ENCODE measurements around the gene SH3RF3.
A peak's percentile ranks its signal among the peaks of the same experiment; 100 is the strongest.

The SH3RF3 gene

DNA sequence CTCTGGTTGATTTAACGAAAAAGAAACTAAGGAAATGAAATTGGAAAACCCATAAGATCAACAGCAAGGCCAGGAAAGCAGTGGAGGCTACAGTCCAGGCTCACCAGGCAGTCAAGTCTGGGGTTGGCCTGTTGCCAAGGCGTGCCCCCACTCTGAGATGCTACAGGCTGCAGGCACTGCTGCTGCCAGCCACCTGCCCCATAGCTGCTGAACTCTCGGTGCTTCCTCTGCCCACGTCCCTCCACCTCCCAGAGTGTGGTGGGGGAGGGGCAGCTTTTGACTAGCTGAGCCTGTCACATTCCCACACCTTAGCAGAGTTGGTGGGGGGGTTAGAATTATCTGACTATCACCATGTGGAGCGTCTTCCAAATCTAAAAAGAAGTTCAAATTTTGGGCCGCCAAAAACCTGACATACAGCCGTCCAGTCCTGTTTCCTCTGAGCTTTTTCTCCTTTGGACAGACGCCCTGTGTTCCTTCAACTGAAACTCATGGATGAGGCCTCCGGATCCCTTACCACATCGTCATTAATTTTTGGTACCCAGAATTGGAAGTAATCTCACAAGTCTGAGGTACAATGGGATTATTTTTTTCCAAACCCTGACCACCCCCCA is 3.9 kb upstream of the SH3RF3 start:
- Histone ChIP-seq H3K36me3 (ENCODE audit: low read depth) (no peaks in the 10 kb centered on the region), H3K4me3 (ENCODE audit: severe bottlenecking) (no peak overlapping the region), H3K27ac (ENCODE audit: poor library complexity, severe bottlenecking) (peak overlapping the region; percentile 92), H3K9me3 (ENCODE audit: severe bottlenecking) (no peaks in the 10 kb centered on the region), H3K4me1 (ENCODE audit: insufficient read depth, poor library complexity, severe bottlenecking) (peaks cover 26% of the 10 kb centered on the region), H3K27me3 (ENCODE audit: insufficient read depth, poor library complexity, severe bottlenecking) (no peaks in the 10 kb centered on the region)
- DNase-seq (ENCODE audit: low spot score) (no peak), ATAC-seq (ENCODE audit: low read depth) (no peak; the same call in 2 of the 3 replicates)
- TF ChIP-seq, protein P1, sequence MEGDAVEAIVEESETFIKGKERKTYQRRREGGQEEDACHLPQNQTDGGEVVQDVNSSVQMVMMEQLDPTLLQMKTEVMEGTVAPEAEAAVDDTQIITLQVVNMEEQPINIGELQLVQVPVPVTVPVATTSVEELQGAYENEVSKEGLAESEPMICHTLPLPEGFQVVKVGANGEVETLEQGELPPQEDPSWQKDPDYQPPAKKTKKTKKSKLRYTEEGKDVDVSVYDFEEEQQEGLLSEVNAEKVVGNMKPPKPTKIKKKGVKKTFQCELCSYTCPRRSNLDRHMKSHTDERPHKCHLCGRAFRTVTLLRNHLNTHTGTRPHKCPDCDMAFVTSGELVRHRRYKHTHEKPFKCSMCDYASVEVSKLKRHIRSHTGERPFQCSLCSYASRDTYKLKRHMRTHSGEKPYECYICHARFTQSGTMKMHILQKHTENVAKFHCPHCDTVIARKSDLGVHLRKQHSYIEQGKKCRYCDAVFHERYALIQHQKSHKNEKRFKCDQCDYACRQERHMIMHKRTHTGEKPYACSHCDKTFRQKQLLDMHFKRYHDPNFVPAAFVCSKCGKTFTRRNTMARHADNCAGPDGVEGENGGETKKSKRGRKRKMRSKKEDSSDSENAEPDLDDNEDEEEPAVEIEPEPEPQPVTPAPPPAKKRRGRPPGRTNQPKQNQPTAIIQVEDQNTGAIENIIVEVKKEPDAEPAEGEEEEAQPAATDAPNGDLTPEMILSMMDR (IDR thresholded peaks at IDR 0.05; ENCODE audit: poor library complexity, severe bottlenecking): no peak

DNA sequence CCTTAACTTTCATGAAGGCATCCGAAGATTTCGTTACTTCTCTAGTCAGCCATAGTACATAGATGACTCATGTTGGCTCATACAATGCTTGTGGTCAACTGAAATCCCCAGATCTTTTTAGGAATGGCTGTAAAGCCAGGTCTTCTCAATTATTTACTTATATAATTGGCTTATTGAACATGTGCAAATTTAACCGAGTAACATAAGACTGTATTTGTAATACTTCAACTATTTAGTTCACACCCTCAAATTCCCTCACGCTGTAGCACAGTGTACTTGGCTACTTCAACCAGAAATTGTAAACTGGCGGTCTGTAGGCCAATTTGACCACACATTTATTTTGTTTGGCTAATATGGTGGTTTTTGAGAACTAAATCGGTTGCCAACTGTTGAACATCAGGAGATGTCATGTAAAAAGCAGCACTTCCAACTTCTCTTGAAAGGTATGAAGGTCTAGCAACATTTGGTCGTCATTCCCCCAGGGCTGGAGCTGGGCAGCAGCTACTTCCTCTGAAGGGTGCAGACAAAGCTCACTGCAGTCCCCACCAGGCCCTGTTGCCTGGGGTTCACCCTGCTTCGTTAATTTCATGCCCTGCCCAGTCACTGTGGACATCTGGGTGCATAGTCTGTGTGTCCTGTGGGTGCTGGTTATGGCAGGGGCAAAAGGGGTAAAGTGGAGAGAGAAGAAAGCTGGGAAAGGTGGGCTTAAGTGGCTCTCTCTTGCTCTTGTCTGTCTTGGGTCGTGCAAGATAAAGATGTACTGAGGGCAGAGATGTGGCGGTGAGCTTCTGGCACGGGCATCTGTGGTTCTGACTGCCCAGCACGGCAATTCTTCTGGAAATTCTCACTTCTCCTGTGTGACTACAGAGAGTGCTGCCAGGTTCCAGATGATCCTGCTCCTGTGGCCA is 3.2 kb upstream of the SH3RF3 start:
- ATAC-seq (ENCODE audit: low read depth) (peak; percentile 64), DNase-seq (ENCODE audit: low spot score) (no peak)
- TF ChIP-seq, protein P1 (IDR thresholded peaks at IDR 0.05; ENCODE audit: poor library complexity, severe bottlenecking): no peak
- H3K4me3 ChIP-seq (ENCODE audit: severe bottlenecking): no peak overlapping the region
- H3K27ac ChIP-seq (ENCODE audit: poor library complexity, severe bottlenecking): peak overlapping the region; percentile 92
- no peaks in the 10 kb centered on the region for H3K27me3 ChIP-seq (ENCODE audit: insufficient read depth, poor library complexity, severe bottlenecking)
- H3K36me3 ChIP-seq (ENCODE audit: low read depth): no peaks in the 10 kb centered on the region
- no peaks in the 10 kb centered on the region for H3K9me3 ChIP-seq (ENCODE audit: severe bottlenecking)
- peaks cover 26% of the 10 kb centered on the region for H3K4me1 ChIP-seq (ENCODE audit: insufficient read depth, poor library complexity, severe bottlenecking)

DNA sequence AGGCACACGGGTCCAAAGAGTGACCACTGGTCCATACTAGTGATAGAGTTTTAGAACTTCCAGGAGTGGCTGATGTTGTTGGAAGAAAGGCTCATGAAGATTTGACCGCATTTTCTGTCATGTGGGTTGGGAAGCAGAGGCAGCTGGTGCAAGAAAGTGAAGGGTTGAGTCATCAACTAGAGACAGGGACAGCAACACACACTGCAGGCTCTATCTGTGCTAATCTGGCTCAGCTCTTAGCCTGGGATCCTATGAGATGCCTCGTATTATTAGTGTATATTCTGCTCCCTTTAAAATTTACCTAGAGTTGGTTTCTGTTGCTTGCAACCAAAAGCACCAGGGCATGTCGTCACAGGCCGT is 2.5 kb upstream of the SH3RF3 start:
- TF ChIP-seq, protein P1 (IDR thresholded peaks at IDR 0.05; ENCODE audit: poor library complexity, severe bottlenecking): no peak
- H3K4me1 ChIP-seq (ENCODE audit: insufficient read depth, poor library complexity, severe bottlenecking): peaks cover 26% of the 10 kb centered on the region
- H3K27ac ChIP-seq (ENCODE audit: poor library complexity, severe bottlenecking): peak overlapping the region; percentile 92
- ATAC-seq (ENCODE audit: low read depth): no peak
- H3K9me3 ChIP-seq (ENCODE audit: severe bottlenecking): no peaks in the 10 kb centered on the region
- no peaks in the 10 kb centered on the region for H3K36me3 ChIP-seq (ENCODE audit: low read depth)
- no peaks in the 10 kb centered on the region for H3K27me3 ChIP-seq (ENCODE audit: insufficient read depth, poor library complexity, severe bottlenecking)
- no peak overlapping the region for H3K4me3 ChIP-seq (ENCODE audit: severe bottlenecking)
- no peak for DNase-seq (ENCODE audit: low spot score)

DNA sequence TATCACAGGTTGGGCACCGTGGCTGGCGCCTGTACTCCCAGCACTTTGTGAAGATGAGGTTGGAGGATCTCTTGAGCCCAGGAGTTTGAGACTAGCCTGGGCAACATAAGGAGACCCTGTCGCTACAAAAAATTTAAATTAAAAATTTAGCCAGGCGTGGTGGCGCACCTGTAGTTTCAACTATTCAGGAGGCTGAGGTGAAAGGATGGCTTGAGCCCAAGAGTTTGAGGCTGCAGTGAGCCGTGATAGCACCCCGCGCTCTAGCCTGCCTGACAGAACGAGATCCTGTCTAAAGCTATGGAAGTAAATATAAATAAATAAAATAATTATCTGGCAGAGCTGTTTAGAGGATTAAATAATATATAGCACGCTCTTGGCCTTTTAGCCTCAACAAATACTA is 1.4 kb upstream of the SH3RF3 start:
- H3K27me3 ChIP-seq (ENCODE audit: insufficient read depth, poor library complexity, severe bottlenecking): no peaks in the 10 kb centered on the region

More for the DNA sequence above, 1.4 kb upstream of the SH3RF3 start:
- Histone ChIP-seq H3K4me3 (ENCODE audit: severe bottlenecking) (no peak overlapping the region), H3K9me3 (ENCODE audit: severe bottlenecking) (no peaks in the 10 kb centered on the region), H3K4me1 (ENCODE audit: insufficient read depth, poor library complexity, severe bottlenecking) (peaks cover 26% of the 10 kb centered on the region), H3K36me3 (ENCODE audit: low read depth) (no peaks in the 10 kb centered on the region), H3K27ac (ENCODE audit: poor library complexity, severe bottlenecking) (no peak overlapping the region)
- ATAC-seq (ENCODE audit: low read depth) (no peak), DNase-seq (ENCODE audit: low spot score) (no peak)
- TF ChIP-seq, protein P1 (IDR thresholded peaks at IDR 0.05; ENCODE audit: poor library complexity, severe bottlenecking): no peak

Measured in RWPE2 (cell line).